Endothelial cell (in vitro differentiated cells): ENCODE data around the gene PABPN1L. TPM values are rescaled to one million over a fixed set of nuclear protein-coding genes. Genes with fewer than 3 reads are reported as not detected.

Experiments
- DNase-seq: peaks from one replicate; pipeline ENCODE4 v3.0.0; 2021; ENCODE audit warnings: low spot score
- H3K27ac Mint-ChIP-seq: one replicate; pipeline ENCODE4 v1.8.0; 2021; ENCODE audit warnings: mixed read lengths, inconsistent platforms; ENCODE audit not compliant: unreplicated experiment
- H3K27me3 Mint-ChIP-seq: one replicate; pipeline ENCODE4 v1.8.0; 2021; ENCODE audit warnings: mild to moderate bottlenecking, moderate library complexity, mixed read lengths, inconsistent platforms; ENCODE audit not compliant: unreplicated experiment
- H3K36me3 Mint-ChIP-seq: one replicate; pipeline ENCODE4 v1.8.0; 2021; ENCODE audit warnings: mild to moderate bottlenecking, low read depth, mixed read lengths, inconsistent platforms; ENCODE audit not compliant: unreplicated experiment
- H3K4me1 Mint-ChIP-seq: one replicate; pipeline ENCODE4 v1.8.0; 2021; ENCODE audit warnings: mild to moderate bottlenecking, mixed read lengths, inconsistent platforms; ENCODE audit not compliant: unreplicated experiment
- H3K4me3 Mint-ChIP-seq: one replicate; pipeline ENCODE4 v1.8.0; 2021; ENCODE audit warnings: mild to moderate bottlenecking, mixed read lengths, inconsistent platforms; ENCODE audit not compliant: unreplicated experiment
- H3K9me3 Mint-ChIP-seq: one replicate; pipeline ENCODE4 v1.8.0; 2021; ENCODE audit warnings: mixed read lengths, inconsistent platforms; ENCODE audit not compliant: unreplicated experiment
- CTCF ChIP-seq: fragments of 200-600 bp; sonication (generic); IDR thresholded peaks from one replicate; pipeline ENCODE4 v1.5.0; 2021; ENCODE audit warnings: antibody characterized with exemption; ENCODE audit not compliant: unreplicated experiment
- total RNA-seq: library from RNA; stranded (reverse); fragmentation: NEBNext Ultra II Directional; extraction: Animal tissue kit (Norgen Biotek cat#: 25700); gene quantifications from one replicate; pipeline ENCODE4 v1.2.1, GENCODE V29; 2021; ENCODE audit not compliant: unreplicated experiment

The PABPN1L gene
- total RNA-seq, 1 donor from 2014 or later, result not detected

- Mint-ChIP-seq H3K4me3 (no peak overlapping the region), H3K27ac (no peak overlapping the region), H3K27me3 (no peaks in the 10 kb centered on the region), H3K9me3 (no peaks in the 10 kb centered on the region), H3K36me3 (peaks cover 4% of the 10 kb centered on the region), H3K4me1 (no peaks in the 10 kb centered on the region)
- no peak for TF ChIP-seq CTCF
- DNase-seq, result no peak
Measured at GRCh38 chr16:88836791-88837190, 29.7 kb downstream of the PABPN1L start.

- Mint-ChIP-seq H3K36me3 (peaks cover 6% of the 10 kb centered on the region), H3K27me3 (no peaks in the 10 kb centered on the region), H3K4me3 (no peak overlapping the region)
Measured at GRCh38 chr16:88835818-88836217, 30.6 kb downstream of the PABPN1L start.

GRCh38 chr16:88835383-88835782 is 31.1 kb downstream of the PABPN1L start:
- H3K27me3 Mint-ChIP-seq, result no peaks in the 10 kb centered on the region
- no peaks in the 10 kb centered on the region for H3K9me3 Mint-ChIP-seq
- no peak for DNase-seq
- H3K27ac Mint-ChIP-seq, result peak overlapping the region; percentile 48
- TF ChIP-seq CTCF, result no peak
- no peak overlapping the region for H3K4me3 Mint-ChIP-seq
- H3K4me1 Mint-ChIP-seq, result no peaks in the 10 kb centered on the region
- peaks cover 7% of the 10 kb centered on the region for H3K36me3 Mint-ChIP-seq

More at GRCh38 chr16:88835818-88836217, 30.6 kb downstream of the PABPN1L start:
- Mint-ChIP-seq H3K9me3 (no peaks in the 10 kb centered on the region), H3K4me1 (no peaks in the 10 kb centered on the region), H3K27ac (no peak overlapping the region)
- DNase-seq, result no peak
- no peak for TF ChIP-seq CTCF

GRCh38 chr16:88834670-88835069 is 31.8 kb downstream of the PABPN1L start:
- peaks cover 2% of the 10 kb centered on the region for H3K27me3 Mint-ChIP-seq
- H3K36me3 Mint-ChIP-seq, result peaks cover 4% of the 10 kb centered on the region
- no peak overlapping the region for H3K27ac Mint-ChIP-seq
- no peak for TF ChIP-seq CTCF
- no peaks in the 10 kb centered on the region for H3K9me3 Mint-ChIP-seq
- no peak for DNase-seq
- no peak overlapping the region for H3K4me3 Mint-ChIP-seq
- no peaks in the 10 kb centered on the region for H3K4me1 Mint-ChIP-seq

GRCh38 chr16:88833086-88833485 is 33.4 kb downstream of the PABPN1L start:
- H3K9me3 Mint-ChIP-seq, result no peaks in the 10 kb centered on the region
- no peak for TF ChIP-seq CTCF
- H3K36me3 Mint-ChIP-seq, result peaks cover 4% of the 10 kb centered on the region
- no peak overlapping the region for H3K4me3 Mint-ChIP-seq
- no peak overlapping the region for H3K27ac Mint-ChIP-seq
- H3K4me1 Mint-ChIP-seq, result no peaks in the 10 kb centered on the region
- no peak for DNase-seq
- peaks cover 3% of the 10 kb centered on the region for H3K27me3 Mint-ChIP-seq
